WTC11 (cell line): Measurements from ENCODE around the gene PLBD2. TPM values are rescaled to one million over a fixed set of nuclear protein-coding genes. Genes with fewer than 3 reads are reported as not detected.

Experiments
- ATAC-seq: fragments of 200-7000 bp; cut with Tn5 transposase; 2 replicates; pipeline ENCODE4 v1.10.0; 2021; ENCODE audit warnings: mild to moderate bottlenecking, moderate library complexity
- CTCF ChIA-PET: fragments of 300-600 bp; sonication (Branson Sonifier 250); formaldehyde crosslinking; loops from one replicate; lab custom pipeline; 2021; ENCODE audit warnings: antibody characterized with exemption; lab: Charles Lee
- POLR2A ChIA-PET: fragments of 350-600 bp; sonication (Branson Sonifier 250); formaldehyde crosslinking; loops from one replicate; lab custom pipeline; 2021; ENCODE audit warnings: antibody characterized with exemption; lab: Charles Lee
- DNase-seq: peaks from one replicate; pipeline ENCODE4 v3.0.0; 2021; ENCODE audit warnings: low spot score
- H3K27ac Mint-ChIP-seq: 2 replicates; pipeline ENCODE4 v1.8.0; 2021; ENCODE audit warnings: mixed read lengths
- H3K27me3 Mint-ChIP-seq: 2 replicates; pipeline ENCODE4 v1.8.0; 2021; ENCODE audit warnings: low read depth, mild to moderate bottlenecking, moderate library complexity, mixed read lengths
- H3K36me3 Mint-ChIP-seq: 2 replicates; pipeline ENCODE4 v1.8.0; 2021; ENCODE audit warnings: mixed read lengths
- H3K4me1 Mint-ChIP-seq: 2 replicates; pipeline ENCODE4 v1.8.0; 2022; ENCODE audit warnings: mixed read lengths
- H3K4me3 Mint-ChIP-seq: 2 replicates; pipeline ENCODE4 v1.8.0; 2021; ENCODE audit warnings: mild to moderate bottlenecking, moderate library complexity, mixed read lengths
- H3K9me3 Mint-ChIP-seq: 2 replicates; pipeline ENCODE4 v1.8.0; 2021; ENCODE audit warnings: mixed read lengths
- ATF6 ChIP-seq: sonication (generic); formaldehyde crosslinking; IDR thresholded peaks from 2 replicates; pipeline ENCODE4 v1.8.1; 2023; ENCODE audit warnings: mild to moderate bottlenecking, missing genetic modification reagents
- FOXK1 ChIP-seq: sonication (generic); formaldehyde crosslinking; IDR thresholded peaks from 2 replicates; pipeline ENCODE4 v1.8.0; 2022; ENCODE audit warnings: mild to moderate bottlenecking, moderate library complexity, missing genetic modification reagents
- NFE2L1 ChIP-seq: sonication (generic); formaldehyde crosslinking; IDR thresholded peaks from 2 replicates; pipeline ENCODE4 v1.8.1; 2023; ENCODE audit warnings: missing genetic modification reagents
- SMAD3 ChIP-seq: sonication (generic); formaldehyde crosslinking; IDR thresholded peaks from 2 replicates; pipeline ENCODE4 v1.8.0; 2022; ENCODE audit warnings: missing genetic modification reagents, mild to moderate bottlenecking, borderline replicate concordance
- SOX15 ChIP-seq: fragments of 250-450 bp; sonication (Bioruptor Pico); IDR thresholded peaks from 2 replicates; pipeline ENCODE4 v1.9.0; 2021; ENCODE audit warnings: mild to moderate bottlenecking
- SP1 ChIP-seq: sonication (generic); formaldehyde crosslinking; conservative IDR thresholded peaks from 2 replicates; pipeline ENCODE4 v1.8.1; 2022; ENCODE audit warnings: missing genetic modification reagents
- TEAD1 ChIP-seq: sonication (generic); formaldehyde crosslinking; IDR thresholded peaks from 2 replicates; pipeline ENCODE4 v1.8.0; 2022; ENCODE audit warnings: mild to moderate bottlenecking, missing genetic modification reagents
- USF1 ChIP-seq: sonication (generic); formaldehyde crosslinking; IDR thresholded peaks from 2 replicates; pipeline ENCODE4 v1.8.0; 2022; ENCODE audit warnings: mild to moderate bottlenecking, missing genetic modification reagents
- USF2 ChIP-seq: sonication (generic); formaldehyde crosslinking; IDR thresholded peaks from 2 replicates; pipeline ENCODE4 v1.8.1; 2023; ENCODE audit warnings: mild to moderate bottlenecking, missing genetic modification reagents, moderate library complexity
- ZBTB21 ChIP-seq: sonication (generic); formaldehyde crosslinking; IDR thresholded peaks from 2 replicates; pipeline ENCODE4 v1.8.1; 2023; ENCODE audit warnings: mild to moderate bottlenecking, missing genetic modification reagents, borderline replicate concordance
- ZBTB43 ChIP-seq: sonication (generic); formaldehyde crosslinking; IDR thresholded peaks from 2 replicates; pipeline ENCODE4 v1.8.1; 2023; ENCODE audit warnings: mild to moderate bottlenecking, missing genetic modification reagents
- ZNF219 ChIP-seq: sonication (generic); formaldehyde crosslinking; IDR thresholded peaks from 2 replicates; pipeline ENCODE4 v1.8.0; 2023; ENCODE audit warnings: missing genetic modification reagents, mild to moderate bottlenecking, borderline replicate concordance
- ZNF425 ChIP-seq: fragments of 250-450 bp; sonication (Bioruptor Pico); conservative IDR thresholded peaks from 2 replicates; pipeline ENCODE4 v1.9.0; 2021; ENCODE audit warnings: mild to moderate bottlenecking
- ZNF671 ChIP-seq: fragments of 250-450 bp; sonication (Bioruptor Pico); IDR thresholded peaks from 2 replicates; pipeline ENCODE4 v1.8.0; 2021; ENCODE audit warnings: mild to moderate bottlenecking
- total RNA-seq: library from RNA; stranded (reverse); gene quantifications from 3 replicates; pipeline ENCODE4 v1.2.3, GENCODE V29; 2021

PLBD2 gene
- total RNA-seq, 1 experiment from 2014 or later, result 34.8 TPM

- peaks cover 16% of the 10 kb centered on the region for H3K36me3 Mint-ChIP-seq
- H3K4me3 Mint-ChIP-seq, result no peak overlapping the region
Observed at GRCh38 chr12:113384778-113385177, 26.4 kb downstream of the PLBD2 start.

GRCh38 chr12:113385282-113385882 lies 27.0 kb downstream of the PLBD2 start:
- ATAC-seq (no peak), DNase-seq (no peak)
- H3K4me3 Mint-ChIP-seq, result no peak overlapping the region
- ChIA-PET POLR2A (no interaction called here), CTCF (interaction anchor here (1.2 kb wide), 1 partner anchor 40 kb away, joined by 5 read pairs; no protein-coding TSS in a partner anchor)
- no peaks in the 10 kb centered on the region; the same call in 1 of the 2 replicates for H3K4me1 Mint-ChIP-seq
- no peaks in the 10 kb centered on the region for H3K27me3 Mint-ChIP-seq
- no peaks in the 10 kb centered on the region for H3K9me3 Mint-ChIP-seq
- TF ChIP-seq ZNF671 (CRISPR knock-in tag), result no peak
- no peak for TF ChIP-seq SOX15
- no peak for TF ChIP-seq ZNF219 (CRISPR knock-in tag)
- TF ChIP-seq ZNF425 (CRISPR knock-in tag), result no peak
- no peak for TF ChIP-seq NFE2L1 (CRISPR knock-in tag)
- TF ChIP-seq USF2 (CRISPR knock-in tag), result no peak
- TF ChIP-seq SP1 (CRISPR knock-in tag), result no peak
- no peak for TF ChIP-seq TEAD1 (CRISPR knock-in tag)
- no peak for TF ChIP-seq USF1 (CRISPR knock-in tag)
- H3K27ac Mint-ChIP-seq, result no peak overlapping the region
- H3K36me3 Mint-ChIP-seq, result peaks cover 16% of the 10 kb centered on the region

More at GRCh38 chr12:113384778-113385177, 26.4 kb downstream of the PLBD2 start:
- TF ChIP-seq ATF6 (CRISPR knock-in tag) (no peak), ZBTB43 (CRISPR knock-in tag) (no peak)
- H3K27me3 Mint-ChIP-seq, result no peaks in the 10 kb centered on the region
- no peak for ATAC-seq
- no peaks in the 10 kb centered on the region; the same call in 1 of the 2 replicates for H3K4me1 Mint-ChIP-seq
- POLR2A ChIA-PET, result no interaction called here
- no peak for DNase-seq
- H3K27ac Mint-ChIP-seq, result no peak overlapping the region
- CTCF ChIA-PET, result interaction anchor here (1.2 kb wide), 1 partner anchor 41 kb away, joined by 5 read pairs; no protein-coding TSS in a partner anchor
- no peaks in the 10 kb centered on the region for H3K9me3 Mint-ChIP-seq

- no peaks in the 10 kb centered on the region for H3K9me3 Mint-ChIP-seq
- H3K36me3 Mint-ChIP-seq, result peaks cover 14% of the 10 kb centered on the region
- H3K27ac Mint-ChIP-seq, result no peak overlapping the region
- POLR2A ChIA-PET, result no interaction called here
- CTCF ChIA-PET, result no interaction called here
- TF ChIP-seq ZBTB21 (CRISPR knock-in tag) (no peak), SMAD3 (no peak), TEAD1 (CRISPR knock-in tag) (no peak), FOXK1 (CRISPR knock-in tag) (no peak)
- no peaks in the 10 kb centered on the region for H3K27me3 Mint-ChIP-seq
- DNase-seq (no peak), ATAC-seq (no peak)
- H3K4me1 Mint-ChIP-seq, result no peaks in the 10 kb centered on the region
- H3K4me3 Mint-ChIP-seq, result no peak overlapping the region
Observed at GRCh38 chr12:113386866-113387566, 28.6 kb downstream of the PLBD2 start.
